HG03378 (cell line): ENCODE measurements around the gene TMEM150A.
A peak's percentile ranks its signal among the peaks of the same experiment; 100 is the strongest.
"Not testable (repeated sequence)": the region's sequence is repeated elsewhere in the genome, so short reads cannot be mapped to it uniquely, and the experiment has no call there.

ENCODE experiments used
- ATAC-seq: cut with Tn5 transposase; IDR thresholded peaks from one replicate; pipeline ENCODE4 v1.9.1; 2021; ENCODE audit warnings: mild to moderate bottlenecking, moderate library complexity; ENCODE audit not compliant: unreplicated experiment

Gene TMEM150A

DNA sequence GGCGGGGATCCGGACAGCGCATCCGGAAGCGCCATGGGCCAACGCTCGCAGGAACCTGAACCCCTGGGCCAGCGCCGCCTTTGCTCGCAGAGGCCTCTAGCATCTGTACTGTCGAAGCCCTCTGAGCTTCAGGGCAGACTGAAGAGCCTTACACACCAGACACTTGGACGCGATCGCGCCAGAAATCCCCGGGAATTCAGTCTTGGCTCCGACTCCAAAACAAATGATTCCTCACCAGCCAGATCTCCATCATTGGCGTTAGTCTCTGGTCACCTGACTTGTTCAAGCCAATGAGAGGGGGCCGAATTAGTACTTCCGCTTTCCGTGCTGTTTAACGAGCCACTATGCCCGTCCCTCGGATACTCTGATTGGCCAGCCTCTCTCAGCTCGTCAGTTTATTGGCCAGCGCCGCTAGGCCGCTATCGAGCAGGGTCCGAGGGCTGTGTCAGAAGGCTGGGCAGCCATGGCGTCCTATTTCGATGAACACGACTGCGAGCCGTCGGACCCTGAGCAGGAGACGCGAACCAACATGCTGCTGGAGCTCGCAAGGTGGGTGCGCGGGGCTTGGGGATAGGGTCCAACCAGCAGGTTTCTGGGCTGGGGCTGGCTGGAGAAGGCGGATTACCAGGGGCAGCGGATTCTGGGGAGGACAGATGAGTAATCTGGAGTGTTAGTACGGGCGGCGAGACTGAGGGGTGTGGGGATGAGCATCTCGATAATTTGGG is 7.0 kb downstream of the TMEM150A start, which contains the start of gene RNF181:
Gene RNF181 (plus strand): TSS at position 445 of the 725 bp plus-strand sequence. CDS start 19 bp downstream, at position 464.
- ATAC-seq, result peak; percentile 99

DNA sequence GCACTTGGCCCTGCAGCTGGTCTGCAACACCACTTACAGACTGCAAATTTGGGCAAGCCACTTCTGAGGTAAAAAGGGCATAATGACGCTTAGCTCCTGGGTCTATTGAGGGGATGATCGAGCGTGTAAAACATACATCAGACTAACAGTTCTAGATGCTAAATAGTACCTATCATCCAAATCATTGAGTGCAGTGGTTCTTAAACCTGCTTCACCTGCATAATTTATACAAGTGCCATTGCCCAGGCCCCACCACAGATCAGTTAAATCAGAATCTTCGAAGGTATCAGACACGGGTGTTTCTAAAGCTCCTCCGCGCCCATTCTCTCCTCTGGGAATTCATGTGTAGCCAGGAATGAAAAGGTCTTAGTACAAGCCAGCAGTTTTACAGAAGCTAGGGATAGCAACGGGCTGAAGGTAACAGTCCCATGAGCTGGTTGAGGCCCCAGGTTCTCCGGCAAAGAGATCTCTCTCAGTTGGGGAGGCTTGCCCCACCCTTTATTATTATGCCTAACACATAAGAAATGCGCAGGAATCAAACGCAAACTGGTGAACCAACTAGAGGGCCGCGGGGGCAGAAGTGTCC is 7.7 kb downstream of the TMEM150A start:
- no peak for ATAC-seq

DNA sequence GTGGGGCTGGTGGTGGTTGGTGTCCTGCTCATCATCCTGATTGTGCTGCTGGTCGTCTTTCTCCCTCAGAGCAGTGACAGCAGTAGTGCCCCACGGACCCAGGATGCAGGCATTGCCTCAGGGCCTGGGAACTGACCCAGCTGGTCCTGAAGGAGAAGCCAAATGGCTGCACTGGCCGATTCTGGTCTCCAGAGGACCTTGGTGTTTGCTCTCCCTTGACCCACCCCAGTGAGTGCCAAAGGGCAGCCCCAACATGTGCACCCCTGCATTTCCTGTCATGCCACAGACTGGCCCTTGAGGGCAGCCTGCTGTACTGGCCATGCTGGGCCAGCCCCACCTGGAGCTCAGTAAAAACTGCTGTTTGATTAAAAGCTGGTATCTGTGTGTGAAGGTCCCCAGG is 9.5 kb downstream of the TMEM150A start:
- no peak for ATAC-seq

DNA sequence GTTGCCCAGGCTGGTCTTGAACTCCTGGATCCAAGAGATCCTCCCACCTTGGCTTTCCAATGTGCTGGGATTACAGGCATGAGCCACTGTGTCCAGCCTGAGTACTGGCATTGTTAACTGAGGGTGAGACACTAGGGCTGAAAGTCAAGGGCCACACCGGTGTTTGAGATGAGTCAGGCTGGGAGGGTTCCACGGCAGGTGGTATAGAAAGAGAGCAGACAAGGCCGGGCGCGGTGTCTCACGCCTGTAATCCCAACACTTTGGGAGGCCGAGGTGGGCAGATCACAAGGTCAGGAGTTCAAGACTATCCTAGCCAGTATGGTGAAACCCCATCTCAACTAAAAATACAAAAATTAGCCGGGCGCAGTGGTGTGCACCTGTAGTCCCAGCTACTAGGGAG is 10.2 kb downstream of the TMEM150A start:
- ATAC-seq, result not testable (repeated sequence)

DNA sequence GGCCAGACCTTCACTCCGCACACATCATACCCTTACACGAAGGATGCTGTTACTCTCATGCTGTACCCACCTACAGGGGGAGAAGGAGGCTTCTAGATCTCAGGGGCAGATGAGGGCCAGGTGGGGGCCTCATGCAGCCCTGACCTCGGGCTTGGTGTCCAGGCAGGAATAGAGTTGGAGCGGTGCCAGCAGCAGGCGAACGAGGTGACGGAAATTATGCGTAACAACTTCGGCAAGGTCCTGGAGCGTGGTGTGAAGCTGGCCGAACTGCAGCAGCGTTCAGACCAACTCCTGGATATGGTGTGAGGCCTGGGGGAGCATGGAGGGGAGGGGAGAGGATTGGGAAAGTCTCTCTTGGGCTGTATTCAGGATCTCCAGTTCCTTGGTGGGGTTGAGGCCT is 10.9 kb downstream of the TMEM150A start:
- no peak for ATAC-seq

DNA sequence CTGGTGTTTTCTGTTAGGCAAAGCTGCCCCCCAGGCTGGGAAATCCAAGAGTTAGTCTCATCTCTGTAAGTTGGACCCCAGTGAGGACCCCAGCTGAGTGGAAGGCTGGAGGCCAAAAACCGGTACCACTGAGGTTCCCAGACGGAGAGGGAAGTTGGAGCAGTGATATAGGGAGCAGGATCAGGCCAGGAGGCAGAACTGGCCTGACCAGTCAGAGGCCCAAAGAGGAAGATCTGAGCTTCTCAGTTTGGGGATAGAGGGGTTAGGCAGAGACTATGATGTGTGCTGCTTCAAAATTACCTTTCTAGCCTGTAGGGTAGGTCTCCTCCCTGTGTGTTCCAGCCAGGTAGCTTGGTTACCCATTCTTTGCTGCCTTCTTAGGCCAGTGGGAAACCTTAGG is 11.5 kb downstream of the TMEM150A start:
- no peak for ATAC-seq

DNA sequence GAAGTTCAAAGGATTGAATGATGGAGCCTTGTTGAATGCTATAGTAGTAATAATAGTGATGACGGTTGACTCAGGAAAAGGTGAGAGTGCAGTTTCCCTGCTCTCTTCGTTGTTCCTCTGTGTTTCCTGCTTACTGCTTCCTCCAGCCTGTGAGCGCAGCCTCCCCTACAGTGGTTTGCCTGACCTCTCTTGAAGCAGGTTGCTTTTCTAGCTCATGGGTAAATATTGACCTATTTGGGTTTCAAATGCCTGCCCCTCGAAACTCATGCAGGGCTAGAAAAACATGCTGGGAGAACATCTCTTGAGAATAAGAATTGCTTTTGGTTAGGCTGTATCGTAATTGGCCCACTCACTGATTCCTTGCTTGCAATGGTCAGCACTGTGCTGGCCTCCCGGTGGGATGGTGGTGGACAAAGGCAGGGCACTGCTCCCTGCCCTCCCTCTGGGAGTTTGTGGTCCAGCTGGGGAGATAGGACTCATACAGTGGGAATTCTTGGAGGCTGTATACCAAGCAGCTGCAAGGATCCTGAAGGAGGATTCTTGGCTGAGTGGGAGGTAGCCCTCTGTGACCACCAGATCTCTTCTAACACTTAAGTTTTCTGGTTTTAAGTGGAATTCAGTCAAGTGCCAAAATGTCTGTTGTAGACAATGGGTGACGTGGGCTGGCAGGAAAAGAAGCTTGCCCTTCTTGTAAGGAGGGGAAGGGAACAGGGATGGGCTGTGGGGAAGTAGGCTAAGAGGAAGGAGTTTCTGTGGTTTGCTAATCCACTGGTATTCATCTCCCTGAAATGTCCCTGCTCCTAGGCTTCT is 12.3 kb downstream of the TMEM150A start:
- ATAC-seq, result no peak

DNA sequence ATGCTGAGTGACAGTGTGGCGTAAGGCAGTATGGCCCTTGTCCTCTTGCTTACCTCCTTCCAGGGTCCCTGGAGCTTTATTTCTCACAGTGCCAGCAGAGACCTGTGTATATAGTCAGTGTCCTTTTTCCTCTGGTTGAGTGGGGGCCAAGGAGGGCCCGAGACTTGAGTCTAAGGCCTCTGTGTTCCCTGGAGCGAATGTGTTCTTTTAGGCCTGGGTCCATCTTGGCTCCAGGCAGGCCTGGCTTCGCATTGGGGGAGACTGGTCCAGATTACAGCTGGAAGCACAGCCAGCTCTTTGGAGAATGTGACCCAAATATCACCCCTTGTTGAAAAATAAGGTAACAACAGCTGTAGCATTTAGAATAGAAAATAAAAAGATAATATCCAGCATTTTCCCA is 13.3 kb downstream of the TMEM150A start:
- no peak for ATAC-seq

DNA sequence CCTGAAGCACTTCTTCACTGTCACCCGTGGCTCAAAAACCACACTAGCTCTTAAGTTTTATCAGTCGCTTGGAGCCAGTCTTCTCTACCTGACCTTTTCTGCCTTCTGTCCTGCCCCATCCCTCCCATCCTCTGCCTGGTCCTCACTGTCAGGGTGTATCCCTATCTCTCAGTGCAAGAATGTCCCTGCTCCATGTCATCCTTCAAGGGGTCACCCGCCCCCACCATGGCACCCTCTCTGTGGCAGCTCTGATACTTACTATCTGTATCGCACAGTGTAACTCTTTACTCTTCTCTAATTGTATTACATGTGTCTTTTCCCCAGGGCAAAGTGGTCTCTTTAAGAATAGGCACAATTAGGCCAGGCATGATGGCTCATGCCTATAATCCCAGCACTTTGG is 13.9 kb downstream of the TMEM150A start:
- no peak for ATAC-seq

DNA sequence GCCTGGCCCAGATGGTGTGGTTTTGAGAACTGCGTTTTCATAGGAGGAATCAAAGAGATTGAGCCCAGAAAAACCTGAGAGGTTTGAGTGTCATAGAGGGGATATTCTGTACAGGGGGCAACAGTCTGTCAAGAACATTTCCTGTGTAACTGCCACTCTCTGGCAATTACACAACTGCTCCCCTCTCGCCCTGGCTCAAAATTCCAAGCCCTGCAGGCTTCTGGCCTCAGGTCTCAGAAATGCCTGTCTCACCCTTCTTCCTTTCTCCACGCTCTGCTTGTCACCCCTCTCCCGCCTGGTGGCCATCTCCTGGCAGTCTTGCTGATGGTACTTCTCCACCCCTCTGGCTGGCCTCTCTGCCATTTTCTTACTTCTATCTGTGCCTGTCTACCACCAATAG is 14.3 kb downstream of the TMEM150A start:
- no peak for ATAC-seq

DNA sequence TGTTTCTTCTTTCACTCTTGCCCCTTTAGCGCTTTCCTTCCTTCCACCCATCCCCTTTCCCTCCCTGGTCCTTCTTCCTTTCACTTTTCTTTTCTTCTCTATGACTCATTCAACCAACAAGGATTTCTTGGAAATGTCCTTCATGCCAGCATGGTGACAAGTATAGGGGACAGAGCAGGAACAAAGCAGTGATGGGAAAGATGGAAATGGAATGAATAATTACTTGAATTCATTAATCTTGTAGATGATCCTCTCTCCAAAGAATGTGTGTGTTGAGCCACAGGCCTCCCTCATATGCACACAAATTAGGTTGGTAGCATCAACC is 16.8 kb downstream of the TMEM150A start:
- ATAC-seq, result no peak

DNA sequence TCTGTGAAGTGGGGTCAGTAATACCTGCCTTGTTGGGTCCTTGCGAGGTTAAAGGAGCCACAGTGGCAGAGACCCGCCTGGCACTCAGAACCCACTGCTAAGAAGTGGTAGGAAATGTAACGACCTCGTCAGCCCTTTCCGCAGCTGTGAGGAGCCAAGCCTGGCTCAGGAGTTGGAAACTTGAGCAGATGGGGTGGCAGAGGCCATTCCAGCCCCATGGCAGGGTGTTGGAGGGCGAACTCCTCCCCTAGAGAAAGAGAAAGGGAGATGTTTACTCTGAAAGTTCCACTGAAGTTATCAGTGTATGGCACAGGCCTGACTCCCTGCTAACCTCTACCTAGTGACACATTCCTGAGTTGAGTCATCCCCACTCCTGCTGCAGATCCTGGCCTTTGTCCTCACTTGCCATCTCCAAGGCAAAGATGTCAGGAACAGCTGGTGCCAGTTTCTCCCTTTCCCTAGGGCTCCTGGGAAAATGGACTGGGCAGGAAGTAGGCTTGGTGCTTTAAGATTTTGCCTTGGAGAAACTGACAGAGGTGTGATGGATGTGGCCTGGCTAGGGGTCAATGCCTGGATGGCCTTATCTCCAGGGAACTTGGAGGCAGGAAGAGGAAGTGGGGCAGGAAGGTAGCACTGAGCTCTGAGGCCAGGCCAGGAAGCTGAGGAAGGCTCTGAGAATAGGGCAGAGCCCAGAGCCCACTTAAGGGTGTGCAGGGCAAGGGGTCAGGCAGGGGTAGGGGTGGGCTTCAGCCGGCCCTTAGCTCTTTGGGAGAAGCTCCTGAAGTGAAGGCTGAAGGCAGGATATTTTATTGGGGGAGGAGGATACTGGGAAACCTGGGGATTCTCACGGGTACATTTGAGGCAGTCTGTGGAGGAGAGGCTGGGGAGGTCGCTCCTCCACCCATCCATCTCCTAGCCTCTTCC is 17.4 kb downstream of the TMEM150A start:
- no peak for ATAC-seq

DNA sequence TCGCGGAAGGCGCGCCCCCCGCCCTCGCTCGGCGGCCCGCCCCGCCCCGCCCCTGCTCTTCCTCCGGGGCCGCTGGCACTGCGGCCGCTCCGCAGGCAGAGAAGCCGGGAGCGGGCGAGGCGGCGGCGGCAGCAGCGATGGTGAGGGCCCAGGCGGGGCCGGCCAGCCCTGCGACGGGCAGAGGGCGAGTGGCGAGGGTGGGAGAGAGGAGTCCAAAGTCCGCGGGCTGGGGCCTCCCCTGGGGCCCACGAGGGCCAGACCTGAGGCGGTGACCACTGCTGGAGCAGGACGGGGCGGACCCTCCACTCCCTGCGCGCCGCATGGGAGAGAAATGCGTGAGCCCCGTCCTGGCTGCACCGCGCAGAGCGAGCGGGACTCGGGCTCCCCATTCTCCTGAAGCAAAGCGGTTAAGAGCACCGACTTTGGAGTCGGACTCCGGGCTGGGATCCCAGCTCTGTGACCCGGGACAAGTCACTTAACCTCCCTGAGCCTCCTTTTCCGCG is 18.1 kb downstream of the TMEM150A start, which contains the start of gene VAMP5:
Gene VAMP5 (plus strand): TSS at position 78 of the 503 bp plus-strand sequence. CDS start 60 bp downstream, at position 138.
- no peak for ATAC-seq

DNA sequence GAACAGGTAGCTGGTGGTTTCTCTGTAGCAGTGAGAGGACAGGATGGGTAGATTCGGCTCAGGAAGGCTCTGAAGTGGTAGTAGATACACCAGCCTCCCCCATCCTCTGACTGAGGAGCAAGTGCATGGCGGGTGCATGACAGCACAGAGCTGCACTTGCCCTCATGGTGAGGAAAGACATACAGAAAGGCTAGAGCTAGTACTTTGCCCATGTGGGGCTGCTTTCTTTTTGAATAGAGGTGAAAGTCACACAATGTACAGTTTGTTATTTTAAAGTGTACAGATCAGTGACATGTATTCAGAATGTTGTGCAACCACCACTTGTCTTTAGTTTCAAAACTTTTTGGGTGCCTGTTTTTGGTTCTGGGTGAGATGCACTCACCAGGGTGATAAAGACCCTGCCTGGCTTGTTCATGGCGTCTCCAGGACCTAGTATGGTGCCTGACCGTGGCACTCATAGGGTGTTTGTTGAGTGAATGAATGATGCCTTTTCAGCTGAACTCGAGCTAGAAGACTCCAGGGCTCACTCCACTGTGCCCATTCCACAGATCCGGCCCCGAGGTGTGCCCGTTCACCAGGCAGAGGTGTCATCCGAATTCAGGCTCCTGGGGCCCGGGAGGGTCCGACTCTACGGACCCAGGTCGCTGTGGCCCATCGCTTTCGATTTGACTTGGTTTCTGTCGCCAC is 18.7 kb downstream of the TMEM150A start:
- no peak for ATAC-seq

DNA sequence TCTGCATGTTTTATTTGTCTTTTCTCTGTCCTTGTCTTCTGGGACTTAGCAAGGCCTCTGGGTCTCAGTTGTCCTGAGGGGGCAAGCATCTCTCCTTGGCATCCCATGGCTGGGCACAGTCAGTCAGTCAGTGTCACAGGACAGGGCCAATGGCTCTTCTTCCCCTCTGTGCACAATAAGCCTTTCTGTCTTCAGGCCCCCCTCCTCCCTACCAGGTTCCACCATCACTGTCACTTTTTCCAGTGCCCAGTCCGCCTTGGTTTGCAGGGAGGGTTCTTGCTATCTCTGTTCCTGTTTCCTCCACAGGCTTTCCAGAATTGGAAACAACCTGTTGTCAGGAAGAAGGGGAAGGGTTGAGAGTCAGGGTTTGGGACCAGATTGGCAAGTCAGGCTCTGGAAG is 20.0 kb downstream of the TMEM150A start:
- ATAC-seq, result no peak

DNA sequence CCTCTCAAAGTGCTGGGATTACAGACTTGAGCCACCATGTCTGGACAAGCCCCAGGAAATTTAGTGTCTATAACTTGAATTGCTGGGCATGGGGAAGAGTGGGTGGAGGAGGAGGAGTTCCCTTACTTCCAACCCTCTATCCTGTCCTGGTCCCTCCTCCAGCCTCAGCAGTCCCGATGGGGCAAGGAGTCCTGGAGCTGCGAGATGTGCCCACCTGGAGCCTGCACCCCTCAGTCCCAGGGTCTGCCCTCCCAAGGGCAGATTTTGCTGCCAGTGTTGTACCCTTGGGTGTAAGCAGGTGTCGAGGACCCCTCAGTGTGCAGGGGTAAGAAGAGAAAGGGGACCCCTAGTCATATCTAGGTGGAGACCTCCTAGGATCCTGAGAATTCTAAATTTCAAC is 22.3 kb downstream of the TMEM150A start:
- ATAC-seq, result no peak

DNA sequence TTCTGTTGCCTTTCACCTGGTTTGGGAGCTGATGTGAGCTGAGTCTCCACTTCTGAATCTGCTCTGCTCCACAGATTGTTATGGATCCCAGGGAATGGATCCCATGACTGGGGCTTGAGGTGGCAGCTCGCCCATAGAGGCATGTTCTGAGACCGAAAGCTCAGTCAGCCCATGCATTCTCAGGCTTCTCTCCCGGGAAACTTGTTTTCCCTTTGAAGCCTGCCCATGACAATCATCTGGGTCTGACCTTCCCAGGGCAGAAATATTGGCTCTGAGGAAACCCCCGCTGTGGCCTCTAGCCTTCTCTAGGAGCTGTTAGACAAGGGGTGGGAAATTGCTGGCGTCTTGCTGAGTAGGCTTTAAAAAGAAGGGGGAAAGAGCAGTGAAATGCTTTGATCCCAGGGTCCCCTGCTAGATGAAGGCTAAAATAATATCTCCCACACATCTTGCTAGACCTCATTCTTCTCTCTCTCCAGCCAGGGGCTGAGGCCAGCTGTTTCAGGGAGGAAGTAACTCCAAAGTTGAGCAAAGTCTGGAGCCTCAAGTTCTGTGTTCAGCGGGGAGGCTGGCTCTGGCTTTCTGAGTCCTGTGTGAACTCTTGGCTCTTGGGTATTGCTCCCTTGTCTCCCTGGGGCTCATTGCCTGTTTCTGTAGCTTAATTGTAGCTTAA is 23.1 kb downstream of the TMEM150A start:
- ATAC-seq, result no peak

DNA sequence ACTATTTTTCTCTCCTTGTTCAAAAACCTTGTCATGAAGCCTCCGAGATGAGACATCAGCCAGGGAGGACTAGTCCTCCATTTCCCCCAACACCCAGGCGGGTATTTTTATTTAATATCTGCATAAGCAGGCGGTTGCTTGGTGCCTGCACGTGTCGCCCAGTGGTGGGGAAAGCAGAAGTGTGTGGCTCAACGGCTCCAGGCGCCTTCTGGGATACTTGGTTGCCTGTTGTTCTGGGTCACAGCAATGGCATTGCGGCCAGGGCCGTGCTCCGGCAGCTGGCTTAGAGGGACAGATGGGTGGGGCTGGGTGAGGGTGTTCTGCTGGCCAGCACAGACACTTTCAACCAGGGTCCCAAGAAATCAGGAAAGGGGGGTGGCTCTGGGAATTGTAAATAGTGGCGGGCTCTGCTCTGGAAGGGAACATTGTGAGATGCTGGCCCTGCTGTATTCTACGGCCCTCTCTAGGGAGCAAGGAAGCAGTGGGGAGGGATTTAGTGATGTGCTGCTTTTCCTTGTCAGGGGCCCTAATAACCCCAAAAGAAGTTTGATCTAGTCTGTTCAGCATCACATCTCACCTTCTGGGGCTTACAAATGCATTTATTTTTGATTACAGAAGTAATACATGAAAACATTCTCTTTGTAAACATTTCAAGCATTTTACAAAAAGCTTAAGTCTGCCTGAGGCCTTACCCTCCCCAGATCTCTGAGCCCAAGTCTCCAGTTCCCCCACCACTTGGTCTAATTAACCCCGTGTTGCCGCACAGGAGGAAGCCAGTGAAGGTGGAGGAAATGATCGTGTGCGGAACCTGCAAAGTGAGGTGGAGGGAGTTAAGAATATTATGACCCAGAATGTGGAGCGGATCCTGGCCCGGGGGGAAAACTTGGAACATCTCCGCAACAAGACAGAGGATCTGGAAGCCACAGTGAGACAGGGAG is 24.0 kb downstream of the TMEM150A start:
- ATAC-seq, result no peak
